H9 (cell line): ENCODE data around the gene TMEM222. TPM values are rescaled to one million over a fixed set of nuclear protein-coding genes. Genes with fewer than 3 reads are reported as not detected.

Experiments used
- DNase-seq: peaks from one replicate; pipeline ENCODE4 v3.0.0-alpha.2; 2017
- H2AFZ ChIP-seq: one replicate; pipeline ENCODE4 v1.6.1; 2013; ENCODE audit warnings: mild to moderate bottlenecking, low read length, control low read depth, moderate library complexity
- H2AK5ac ChIP-seq: 2 replicates; pipeline ENCODE4 v1.6.1; 2013; ENCODE audit warnings: low read length, control low read depth, mixed read lengths; ENCODE audit not compliant: insufficient read length
- H2BK120ac ChIP-seq: one replicate; pipeline ENCODE4 v1.6.1; 2013; ENCODE audit warnings: low read depth, mild to moderate bottlenecking, low read length, control low read depth, inconsistent platforms; ENCODE audit not compliant: poor library complexity, severe bottlenecking
- H2BK12ac ChIP-seq: 2 replicates; pipeline ENCODE4 v1.6.1; 2013; ENCODE audit warnings: low read length, control low read depth, mixed read lengths, low read depth; ENCODE audit not compliant: insufficient read length
- H2BK15ac ChIP-seq: 2 replicates; pipeline ENCODE4 v1.6.1; 2013; ENCODE audit warnings: low read depth, low read length, control low read depth
- H2BK20ac ChIP-seq: one replicate; pipeline ENCODE4 v1.6.1; 2013; ENCODE audit warnings: low read depth, mild to moderate bottlenecking, low read length, control low read depth, inconsistent platforms; ENCODE audit not compliant: poor library complexity, severe bottlenecking
- H2BK5ac ChIP-seq: 2 replicates; pipeline ENCODE4 v1.6.1; 2013; ENCODE audit warnings: low read length, control low read depth, mixed read lengths; ENCODE audit not compliant: insufficient read length
- H3K14ac ChIP-seq: 2 replicates; pipeline ENCODE4 v1.6.1; 2013; ENCODE audit warnings: low read length, control low read depth; ENCODE audit not compliant: insufficient read depth
- H3K18ac ChIP-seq: 2 replicates; pipeline ENCODE4 v1.6.1; 2013; ENCODE audit warnings: low read depth, mild to moderate bottlenecking, mixed read lengths, low read length, control low read depth; ENCODE audit not compliant: insufficient read length
- H3K23ac ChIP-seq: 2 replicates; pipeline ENCODE4 v1.6.1; 2013; ENCODE audit warnings: low read length, control low read depth, mixed read lengths, low read depth; ENCODE audit not compliant: insufficient read length
- H3K23me2 ChIP-seq: 2 replicates; pipeline ENCODE4 v1.6.1; 2013; ENCODE audit warnings: low read depth, mild to moderate bottlenecking, mixed read lengths, low read length, control low read depth; ENCODE audit not compliant: insufficient read length, poor library complexity, severe bottlenecking
- H3K27ac ChIP-seq: 2 replicates; pipeline ENCODE4 v1.5.1; 2013; ENCODE audit warnings: low read length, control low read depth, mixed read lengths, low read depth; ENCODE audit not compliant: insufficient read length
- H3K27me3 ChIP-seq: 2 replicates; pipeline ENCODE4 v1.6.1; 2013; ENCODE audit warnings: low read length, control low read depth, inconsistent platforms; ENCODE audit not compliant: insufficient read depth
- H3K4ac ChIP-seq: 2 replicates; pipeline ENCODE4 v1.6.1; 2013; ENCODE audit warnings: low read depth, mild to moderate bottlenecking, control low read depth, inconsistent platforms, low read length, moderate library complexity
- H3K4me1 ChIP-seq: 2 replicates; pipeline ENCODE4 v1.6.1; 2013; ENCODE audit warnings: low read length, control low read depth, inconsistent platforms; ENCODE audit not compliant: insufficient read depth
- H3K4me2 ChIP-seq: 2 replicates; pipeline ENCODE4 v1.6.1; 2013; ENCODE audit warnings: low read length, control low read depth, mixed read lengths; ENCODE audit not compliant: insufficient read length, insufficient read depth
- H3K56ac ChIP-seq: 2 replicates; pipeline ENCODE4 v1.6.1; 2013; ENCODE audit warnings: low read depth, mild to moderate bottlenecking, mixed read lengths, low read length, control low read depth; ENCODE audit not compliant: insufficient read length
- H3K79me1 ChIP-seq: 2 replicates; pipeline ENCODE4 v1.6.1; 2013; ENCODE audit warnings: low read depth, mild to moderate bottlenecking, moderate library complexity, low read length, control low read depth, inconsistent platforms; ENCODE audit not compliant: insufficient read depth, poor library complexity, severe bottlenecking
- H3K79me2 ChIP-seq: 2 replicates; pipeline ENCODE4 v1.6.1; 2013; ENCODE audit warnings: low read length, control low read depth, inconsistent platforms; ENCODE audit not compliant: insufficient read depth
- H3K9ac ChIP-seq: 2 replicates; pipeline ENCODE4 v1.6.1; 2013; ENCODE audit warnings: low read length, control low read depth, mixed read lengths; ENCODE audit not compliant: insufficient read length; ENCODE audit errors: extremely low read depth
- H3K9me3 ChIP-seq: one replicate; pipeline ENCODE4 v1.6.1; 2013; ENCODE audit warnings: low read depth, low read length, inconsistent platforms; ENCODE audit not compliant: control insufficient read depth
- H3T11ph ChIP-seq: one replicate; pipeline ENCODE4 v1.6.1; 2013; ENCODE audit warnings: mild to moderate bottlenecking, low read length, control low read depth, inconsistent platforms
- H4K20me1 ChIP-seq: one replicate; pipeline ENCODE4 v1.6.1; 2013; ENCODE audit not compliant: control insufficient read depth, insufficient read length, insufficient read depth
- H4K5ac ChIP-seq: 2 replicates; pipeline ENCODE4 v1.6.1; 2013; ENCODE audit warnings: low read depth, mild to moderate bottlenecking, mixed read lengths, low read length, control low read depth; ENCODE audit not compliant: insufficient read length
- H4K8ac ChIP-seq: replicated peaks from 2 replicates; pipeline ENCODE4 v1.6.1; 2013; ENCODE audit warnings: low read length, control low read depth, mixed read lengths, low read depth; ENCODE audit not compliant: insufficient read length
- H4K91ac ChIP-seq: 2 replicates; pipeline ENCODE4 v1.6.1; 2013; ENCODE audit warnings: low read depth, mild to moderate bottlenecking, moderate library complexity, mixed read lengths, low read length, control low read depth; ENCODE audit not compliant: insufficient read length
- H3K27ac Mint-ChIP-seq, 3 experiments: 2 replicates in 2 of 3; 3 replicates in 1 of 3; pipeline ENCODE4 v1.8.0; 2020 to 2021; ENCODE audit warnings: mixed read lengths in 3 of 3, mild to moderate bottlenecking in 1 of 3, moderate library complexity in 1 of 3
- H3K27me3 Mint-ChIP-seq: 2 replicates; pipeline ENCODE4 v1.8.0; 2021; ENCODE audit warnings: low read depth, mild to moderate bottlenecking, moderate library complexity, mixed read lengths
- H3K36me3 Mint-ChIP-seq, 3 experiments: 2 replicates in 2 of 3; 3 replicates in 1 of 3; pipeline ENCODE4 v1.8.0; 2020 to 2021; ENCODE audit warnings: low read depth in 3 of 3, mixed read lengths in 3 of 3; ENCODE audit not compliant: insufficient read depth in 1 of 3
- H3K4me1 Mint-ChIP-seq, 2 experiments: 2 replicates each; pipeline ENCODE4 v1.8.0; 2020; ENCODE audit warnings: mixed read lengths in 2 of 2
- H3K4me3 Mint-ChIP-seq, 2 experiments: 2 replicates in 1 of 2; 3 replicates in 1 of 2; pipeline ENCODE4 v1.8.0; 2020 to 2021; ENCODE audit warnings: mild to moderate bottlenecking in 2 of 2, mixed read lengths in 2 of 2, moderate library complexity in 1 of 2
- H3K9me3 Mint-ChIP-seq, 2 experiments: 2 replicates in 1 of 2; 3 replicates in 1 of 2; pipeline ENCODE4 v1.8.0; 2020; ENCODE audit warnings: mild to moderate bottlenecking in 2 of 2, mixed read lengths in 2 of 2, moderate library complexity in 1 of 2
- WGBS: extraction: QIAGEN DNeasy Blood & Tissue Kit; methylation state at CpG from one replicate; pipeline ENCODE4 v1.1.7; 2013; ENCODE audit warnings: missing lambda C conversion rate, low lambda C conversion rate, mixed read lengths; ENCODE audit not compliant: insufficient read length; ENCODE audit errors: extremely low coverage; 5-methylcytosine and 5-hydroxymethylcytosine counted together
- total RNA-seq: library from RNA; stranded (reverse); gene quantifications from 2 replicates; pipeline ENCODE4 v1.2.1, GENCODE V29; 2021
- TF ChIP-seq, protein P1 (sequence below): fragments of 200-600 bp; sonication (generic); conservative IDR thresholded peaks from 3 replicates; pipeline ENCODE4 v1.8.0; 2021; ENCODE audit warnings: antibody characterized with exemption, mild to moderate bottlenecking

TMEM222 gene
- total RNA-seq, 1 experiment from 2014 or later = 36.8 TPM

DNA sequence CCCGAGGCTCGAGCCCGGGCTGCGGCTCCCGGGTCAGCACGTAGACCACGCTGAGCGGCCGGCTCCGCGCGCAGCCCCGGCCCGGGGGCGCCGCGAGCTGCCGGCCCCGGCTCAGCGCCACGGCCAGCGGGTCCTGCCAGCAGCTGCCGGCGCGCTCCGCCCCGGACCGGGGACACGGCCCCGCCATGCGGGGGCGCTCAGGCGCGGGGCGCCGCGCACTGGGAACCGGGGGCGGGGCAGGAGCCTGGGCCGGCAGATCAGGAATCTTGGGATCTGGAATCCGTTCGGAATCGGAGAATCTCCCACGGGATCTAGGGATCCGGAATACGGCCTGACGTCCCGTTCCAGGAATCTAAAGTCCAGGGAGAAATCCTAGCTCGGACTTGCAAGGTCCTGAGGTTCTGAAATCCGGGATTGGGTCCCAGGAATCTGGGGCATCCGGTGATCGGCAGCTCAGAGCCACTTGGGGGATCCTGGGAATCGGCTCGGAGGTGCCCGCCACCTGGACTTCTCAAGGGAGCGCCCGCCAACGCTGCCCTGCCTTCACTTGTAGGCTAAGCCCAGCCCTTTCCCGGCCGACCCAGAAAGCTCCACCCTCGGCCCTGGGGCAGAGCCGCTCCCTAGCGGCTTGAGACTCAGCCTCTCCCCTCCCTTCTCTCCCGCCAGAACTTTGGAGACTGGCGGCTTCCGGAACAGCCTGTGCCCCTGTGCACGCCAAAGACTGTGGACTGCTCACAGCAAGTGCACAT lies 44.6 kb downstream of the TMEM222 start, which contains the start of gene MAP3K6:
MAP3K6 (minus strand) TSS at position 551 of the 749 bp plus-strand sequence; CDS start at position 187, 364 bp downstream.
- peak within 1 kb of the TSS; percentile 63 for H3K9ac ChIP-seq
- no CpG with 5 or more reads among the region's 67 CpGs for WGBS
- no peak within 1 kb of the TSS for H2AK5ac ChIP-seq
- peak within 1 kb of the TSS; percentile 23 for H3K18ac ChIP-seq
- H3K9me3 ChIP-seq = no peaks in the 10 kb centered on the region
- H2BK15ac ChIP-seq = no peak within 1 kb of the TSS
- peaks cover 16 to 28% of the 10 kb centered on the region in 2 experiments for H3K4me1 Mint-ChIP-seq
- H3K27me3 Mint-ChIP-seq = peaks cover 28% of the 10 kb centered on the region
- no peak within 1 kb of the TSS for H2AFZ ChIP-seq
- H3K27ac ChIP-seq = no peak within 1 kb of the TSS
- H3K23ac ChIP-seq = no peak within 1 kb of the TSS
- peak within 1 kb of the TSS; percentile 85 to 91 (median 87); a peak in 4 of 7 replicates for H3K27ac Mint-ChIP-seq
- no peak within 1 kb of the TSS for H2BK120ac ChIP-seq
- no peak within 1 kb of the TSS for H3K56ac ChIP-seq
- no peak within 1 kb of the TSS for H4K8ac ChIP-seq
- H3K36me3 Mint-ChIP-seq = no peaks in the 10 kb centered on the region; a peak in 1 of 7 replicates
- no peak within 1 kb of the TSS for H2BK12ac ChIP-seq
- H3K4me1 ChIP-seq = no peaks in the 10 kb centered on the region; the same call in 1 of the 2 replicates
- no peak within 1 kb of the TSS for H3T11ph ChIP-seq
- TF ChIP-seq, protein P1, sequence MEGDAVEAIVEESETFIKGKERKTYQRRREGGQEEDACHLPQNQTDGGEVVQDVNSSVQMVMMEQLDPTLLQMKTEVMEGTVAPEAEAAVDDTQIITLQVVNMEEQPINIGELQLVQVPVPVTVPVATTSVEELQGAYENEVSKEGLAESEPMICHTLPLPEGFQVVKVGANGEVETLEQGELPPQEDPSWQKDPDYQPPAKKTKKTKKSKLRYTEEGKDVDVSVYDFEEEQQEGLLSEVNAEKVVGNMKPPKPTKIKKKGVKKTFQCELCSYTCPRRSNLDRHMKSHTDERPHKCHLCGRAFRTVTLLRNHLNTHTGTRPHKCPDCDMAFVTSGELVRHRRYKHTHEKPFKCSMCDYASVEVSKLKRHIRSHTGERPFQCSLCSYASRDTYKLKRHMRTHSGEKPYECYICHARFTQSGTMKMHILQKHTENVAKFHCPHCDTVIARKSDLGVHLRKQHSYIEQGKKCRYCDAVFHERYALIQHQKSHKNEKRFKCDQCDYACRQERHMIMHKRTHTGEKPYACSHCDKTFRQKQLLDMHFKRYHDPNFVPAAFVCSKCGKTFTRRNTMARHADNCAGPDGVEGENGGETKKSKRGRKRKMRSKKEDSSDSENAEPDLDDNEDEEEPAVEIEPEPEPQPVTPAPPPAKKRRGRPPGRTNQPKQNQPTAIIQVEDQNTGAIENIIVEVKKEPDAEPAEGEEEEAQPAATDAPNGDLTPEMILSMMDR = peak; percentile 43; the same call in 2 of the 3 replicates
- H2BK20ac ChIP-seq = no peak within 1 kb of the TSS
- H4K5ac ChIP-seq = no peak within 1 kb of the TSS
- peaks cover 9% of the 10 kb centered on the region for H3K23me2 ChIP-seq
- H3K9me3 Mint-ChIP-seq = no peaks in the 10 kb centered on the region
- peak within 1 kb of the TSS; percentile 79 for H3K4me2 ChIP-seq
- H3K79me1 ChIP-seq = no peaks in the 10 kb centered on the region
- H4K20me1 ChIP-seq = peaks cover 2% of the 10 kb centered on the region
- H3K27me3 ChIP-seq = peaks cover 3% of the 10 kb centered on the region; the same call in 1 of the 2 replicates
- H2BK5ac ChIP-seq = no peak within 1 kb of the TSS
- peak within 1 kb of the TSS; percentile 78 to 93 for H3K4me3 Mint-ChIP-seq
- no peak within 1 kb of the TSS; the same call in 1 of the 2 replicates for H3K14ac ChIP-seq
- H3K4ac ChIP-seq = no peak within 1 kb of the TSS
- no peak within 1 kb of the TSS for H4K91ac ChIP-seq
- DNase-seq = peak; percentile 82
- H3K79me2 ChIP-seq = no peaks in the 10 kb centered on the region
